Effector memory CD4-positive, alpha-beta T cell (primary cell): ENCODE measurements around the gene CLEC3B.
"Not testable (repeated sequence)": the region's sequence is repeated elsewhere in the genome, so short reads cannot be mapped to it uniquely, and the experiment has no call there.

ENCODE experiments used
- DNase-seq, 3 donors: peaks; one replicate each; pipeline ENCODE4 v3.0.0-alpha.2; 2020
- H3K27ac ChIP-seq: 2 replicates; pipeline ENCODE4 v1.7.0; 2013; ENCODE audit warnings: mild to moderate bottlenecking, low read length, moderate library complexity; ENCODE audit not compliant: insufficient read depth, poor library complexity, severe bottlenecking
- H3K27me3 ChIP-seq: replicated peaks from 2 replicates; pipeline ENCODE4 v1.7.0; 2013; ENCODE audit warnings: mild to moderate bottlenecking, low read length; ENCODE audit not compliant: insufficient read depth, control insufficient read depth, poor library complexity, severe bottlenecking
- H3K36me3 ChIP-seq: 2 replicates; pipeline ENCODE4 v1.7.0; 2013; ENCODE audit warnings: mild to moderate bottlenecking, low read length, moderate library complexity; ENCODE audit not compliant: control insufficient read depth, insufficient read depth
- H3K4me1 ChIP-seq: 2 replicates; pipeline ENCODE4 v1.7.0; 2013; ENCODE audit warnings: low read length, mild to moderate bottlenecking; ENCODE audit not compliant: control insufficient read depth, insufficient read depth, poor library complexity, severe bottlenecking
- H3K4me3 ChIP-seq: 2 replicates; pipeline ENCODE4 v1.7.0; 2013; ENCODE audit warnings: low read length, low read depth, mild to moderate bottlenecking; ENCODE audit not compliant: insufficient read depth, poor library complexity, severe bottlenecking
- H3K9me3 ChIP-seq: 2 replicates; pipeline ENCODE4 v1.7.0; 2013; ENCODE audit warnings: mild to moderate bottlenecking, low read length, moderate library complexity; ENCODE audit not compliant: control insufficient read depth

CLEC3B gene

GRCh38 chr3:45078256-45078655 lies 52.2 kb downstream of the CLEC3B start:
- H3K27ac ChIP-seq, H3K9me3 ChIP-seq, H3K4me1 ChIP-seq, H3K36me3 ChIP-seq, H3K4me3 ChIP-seq, H3K27me3 ChIP-seq, DNase-seq: not testable (repeated sequence)

DNA sequence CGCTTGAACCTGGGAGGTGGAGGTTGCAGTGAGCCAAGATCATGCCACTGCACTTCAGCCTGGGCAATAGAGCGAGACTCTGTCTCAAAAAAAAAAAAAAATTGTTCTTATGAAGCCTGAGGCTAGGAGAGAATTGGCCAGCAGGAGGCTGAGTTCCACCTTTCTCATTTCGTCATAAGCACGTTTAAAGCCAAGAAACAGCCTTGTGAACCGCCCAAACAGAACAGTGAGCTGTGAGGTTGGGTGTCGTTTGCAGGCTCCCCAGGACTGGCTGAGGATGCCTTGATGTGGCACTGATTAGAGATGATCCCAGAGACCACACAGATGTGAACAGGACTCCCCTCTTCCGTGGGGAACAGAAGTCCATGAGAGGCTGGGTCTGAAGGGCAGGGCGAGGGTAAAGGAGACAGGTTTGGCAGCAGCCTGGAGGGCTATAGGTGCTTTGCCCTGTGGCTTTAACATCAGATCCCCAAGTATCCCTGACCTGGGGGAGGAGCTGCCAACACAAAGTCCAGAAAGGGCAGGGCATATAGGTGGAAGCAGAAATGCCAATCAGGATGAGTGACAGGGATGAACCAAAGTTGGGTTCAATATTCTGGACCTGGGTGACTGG lies 52.9 kb downstream of the CLEC3B start:
- no peak overlapping the region for H3K27ac ChIP-seq

GRCh38 chr3:45079715-45080114 lies 53.6 kb downstream of the CLEC3B start:
- Histone ChIP-seq H3K4me1 (no peaks in the 10 kb centered on the region), H3K4me3 (no peak overlapping the region), H3K36me3 (no peaks in the 10 kb centered on the region), H3K9me3 (no peaks in the 10 kb centered on the region), H3K27me3 (no peaks in the 10 kb centered on the region), H3K27ac (no peak overlapping the region)
- DNase-seq, result no peak

More for the DNA sequence above, 52.9 kb downstream of the CLEC3B start:
- Histone ChIP-seq H3K4me1 (no peaks in the 10 kb centered on the region), H3K4me3 (no peak overlapping the region), H3K36me3 (no peaks in the 10 kb centered on the region), H3K9me3 (no peaks in the 10 kb centered on the region), H3K27me3 (no peaks in the 10 kb centered on the region)
- DNase-seq, result no peak

GRCh38 chr3:45080824-45081223 lies 54.7 kb downstream of the CLEC3B start:
- H3K36me3 ChIP-seq, result no peaks in the 10 kb centered on the region
- DNase-seq, result no peak
- H3K9me3 ChIP-seq, result no peaks in the 10 kb centered on the region
- H3K4me3 ChIP-seq, result no peak overlapping the region
- no peaks in the 10 kb centered on the region for H3K27me3 ChIP-seq
- H3K27ac ChIP-seq, result no peak overlapping the region
- no peaks in the 10 kb centered on the region for H3K4me1 ChIP-seq

DNA sequence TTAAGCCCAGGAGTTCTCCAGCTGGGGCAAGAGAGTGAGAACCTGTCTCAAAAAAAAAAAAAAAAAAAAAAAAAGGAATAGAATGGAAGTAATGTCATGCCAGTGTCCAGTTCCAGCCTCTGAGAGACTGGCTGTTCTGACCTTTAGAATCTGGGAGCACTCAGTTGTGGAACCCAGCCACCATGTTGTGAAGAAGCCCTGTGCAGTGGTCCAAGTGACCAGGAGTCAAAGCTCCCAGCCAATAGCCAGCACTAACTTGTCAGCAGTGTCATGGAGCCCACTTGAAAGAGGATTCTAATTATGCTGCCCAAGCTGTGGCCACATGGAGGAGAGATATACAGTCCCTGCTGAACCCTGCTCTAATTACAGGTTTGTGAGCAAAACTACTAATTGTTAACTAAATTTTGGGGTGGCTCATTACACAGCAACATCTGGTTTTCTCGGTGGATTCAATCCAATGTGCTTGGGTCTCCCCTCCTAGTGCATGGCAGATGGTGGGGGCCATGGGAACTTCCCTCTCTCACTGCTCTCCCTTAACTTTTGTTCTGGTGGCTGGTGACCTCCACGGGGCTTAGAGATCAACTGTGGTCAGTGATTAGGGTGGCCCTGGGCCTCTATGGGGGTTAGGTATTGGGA lies 55.5 kb downstream of the CLEC3B start:
- no peak overlapping the region for H3K4me3 ChIP-seq
- no peak for DNase-seq
- no peaks in the 10 kb centered on the region for H3K4me1 ChIP-seq
- no peaks in the 10 kb centered on the region for H3K36me3 ChIP-seq
- no peaks in the 10 kb centered on the region for H3K27me3 ChIP-seq
- H3K27ac ChIP-seq, result no peak overlapping the region
- no peaks in the 10 kb centered on the region for H3K9me3 ChIP-seq

- no peak for DNase-seq
- no peak overlapping the region for H3K4me3 ChIP-seq
- H3K36me3 ChIP-seq, result no peaks in the 10 kb centered on the region
- no peaks in the 10 kb centered on the region for H3K4me1 ChIP-seq
- no peaks in the 10 kb centered on the region for H3K27me3 ChIP-seq
- no peak overlapping the region for H3K27ac ChIP-seq
- no peaks in the 10 kb centered on the region for H3K9me3 ChIP-seq
These were observed 56.0 kb downstream of the CLEC3B start for GRCh38 chr3:45082142-45082538.

- no peaks in the 10 kb centered on the region for H3K9me3 ChIP-seq
- no peak overlapping the region for H3K4me3 ChIP-seq
- DNase-seq, result no peak
- H3K27ac ChIP-seq, result no peak overlapping the region
- H3K27me3 ChIP-seq, result no peaks in the 10 kb centered on the region
- H3K36me3 ChIP-seq, result no peaks in the 10 kb centered on the region
- no peaks in the 10 kb centered on the region for H3K4me1 ChIP-seq
These were observed 56.9 kb downstream of the CLEC3B start for GRCh38 chr3:45083023-45083422.

- Histone ChIP-seq H3K27me3 (no peaks in the 10 kb centered on the region), H3K36me3 (no peaks in the 10 kb centered on the region), H3K4me3 (no peak overlapping the region), H3K4me1 (no peaks in the 10 kb centered on the region), H3K9me3 (no peaks in the 10 kb centered on the region), H3K27ac (no peak overlapping the region)
- DNase-seq, result no peak
These were observed 58.3 kb downstream of the CLEC3B start for GRCh38 chr3:45084361-45084760.

DNA sequence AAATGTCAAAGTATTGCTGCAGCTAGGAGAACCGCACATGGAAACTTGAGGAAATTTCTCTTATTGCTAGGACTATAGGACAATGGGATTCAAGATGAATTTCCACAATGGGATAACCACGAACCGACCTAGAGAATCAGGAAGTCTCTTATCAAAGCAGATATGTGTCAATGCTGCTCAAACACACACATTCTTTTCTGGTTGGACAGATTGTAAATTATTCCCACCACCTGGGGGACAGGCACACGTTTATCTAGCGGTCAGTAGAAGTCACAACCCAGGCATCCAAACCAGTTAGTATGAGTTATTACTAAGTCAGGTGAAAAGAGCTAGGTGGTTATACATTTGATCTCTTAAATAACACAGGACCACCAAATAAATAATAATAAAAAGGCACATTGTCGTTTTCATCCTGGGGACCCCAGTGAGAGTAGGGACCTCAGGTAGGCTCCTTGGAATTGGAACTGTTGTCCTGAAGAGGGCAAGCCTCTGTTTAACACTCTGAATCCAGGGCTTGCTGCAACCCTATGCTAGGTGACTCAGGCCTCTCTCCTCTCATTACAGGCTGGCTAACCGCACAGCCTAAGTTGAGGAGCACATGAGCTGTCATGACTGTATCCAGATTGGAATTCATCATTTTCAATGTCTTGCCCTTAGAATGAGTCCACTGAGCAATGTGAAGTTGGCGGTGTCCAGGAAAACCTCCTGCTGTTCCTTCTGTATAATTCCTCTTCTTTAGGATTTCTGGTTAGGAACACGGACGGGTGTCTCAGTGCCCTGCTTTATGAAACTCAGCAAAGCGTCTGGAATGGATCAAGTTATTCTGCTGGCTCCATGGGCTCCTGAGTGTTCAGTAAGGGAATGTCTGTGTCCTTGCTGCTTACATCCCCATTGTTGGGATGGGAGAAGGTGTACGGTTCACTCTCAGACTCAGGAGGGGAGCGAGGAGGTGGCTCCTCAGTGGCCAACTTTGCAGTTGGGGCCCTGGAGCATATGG lies 59.0 kb downstream of the CLEC3B start:
- no peaks in the 10 kb centered on the region for H3K9me3 ChIP-seq
- no peak for DNase-seq
- H3K27me3 ChIP-seq, result no peaks in the 10 kb centered on the region
- H3K4me1 ChIP-seq, result no peaks in the 10 kb centered on the region
- H3K4me3 ChIP-seq, result no peak overlapping the region
- H3K36me3 ChIP-seq, result no peaks in the 10 kb centered on the region
- H3K27ac ChIP-seq, result no peak overlapping the region
